ENCODE results near the gene CD28.

- TF ChIP-seq CTCF (IDR thresholded peaks at IDR 0.05) (no peak), POLR2A (IDR thresholded peaks at IDR 0.05) (no peak), POLR2AphosphoS5 (IDR thresholded peaks at IDR 0.05) (no peak)
Observed at GRCh38 chr2:203660465-203660864, 46.0 kb upstream of the CD28 start.

Data from prostate gland (tissue), 2 donors.